ENCODE results near the gene GSN. TPM values are rescaled to one million over a fixed set of nuclear protein-coding genes. Genes with fewer than 3 reads are reported as not detected.

Gene GSN
- total RNA-seq, 1 donor from 2014 or later, result 72.1 TPM

DNA sequence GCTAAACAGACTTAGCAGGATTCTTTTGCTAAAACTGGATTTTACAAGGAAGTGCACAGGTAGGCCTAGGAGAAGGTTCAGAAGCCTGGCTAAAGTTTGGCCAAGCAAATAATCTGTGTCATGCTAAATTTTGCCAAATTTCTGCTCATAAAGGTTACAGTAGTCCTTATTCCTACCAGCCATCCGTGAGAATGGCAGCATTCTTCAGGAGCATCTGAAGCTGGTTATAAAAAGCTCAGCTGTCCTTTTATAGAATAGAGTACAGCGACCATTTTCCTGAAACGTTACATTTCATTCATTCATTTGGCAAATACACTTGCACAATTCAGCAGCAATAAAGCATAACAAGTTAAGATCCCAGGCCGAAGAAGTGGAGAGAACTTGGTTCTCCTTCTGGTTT lies 6.9 kb downstream of the GSN start:
- Mint-ChIP-seq H3K9me3 (no peaks in the 10 kb centered on the region), H3K27me3 (ENCODE audit: insufficient read depth, low read depth) (no peaks in the 10 kb centered on the region), H3K36me3 (peaks cover under 1% of the 10 kb centered on the region), H3K4me1 (peaks cover 36% of the 10 kb centered on the region), H3K4me3 (no peak overlapping the region), H3K27ac (no peak overlapping the region)
- peaks cover 1% of the 10 kb centered on the region for H3F3A ChIP-seq (ENCODE audit: low read depth)
- no peak overlapping the region for H3K4me2 ChIP-seq
- no peaks in the 10 kb centered on the region for H3K79me2 ChIP-seq (ENCODE audit: low read depth)
- H3K4me3 ChIP-seq, result no peak overlapping the region
- no peak overlapping the region for H2AFZ ChIP-seq (replicated peaks)
- H3K9me3 ChIP-seq (ENCODE audit: low read depth), result no peaks in the 10 kb centered on the region
- H3K27ac ChIP-seq, result no peak overlapping the region
- H3K4me1 ChIP-seq, result peaks cover 6% of the 10 kb centered on the region
- H3K27me3 ChIP-seq, result peaks cover 24% of the 10 kb centered on the region
- no peaks in the 10 kb centered on the region for H3K36me3 ChIP-seq
- H3K9ac ChIP-seq, result no peak overlapping the region
- TF ChIP-seq, protein P1, sequence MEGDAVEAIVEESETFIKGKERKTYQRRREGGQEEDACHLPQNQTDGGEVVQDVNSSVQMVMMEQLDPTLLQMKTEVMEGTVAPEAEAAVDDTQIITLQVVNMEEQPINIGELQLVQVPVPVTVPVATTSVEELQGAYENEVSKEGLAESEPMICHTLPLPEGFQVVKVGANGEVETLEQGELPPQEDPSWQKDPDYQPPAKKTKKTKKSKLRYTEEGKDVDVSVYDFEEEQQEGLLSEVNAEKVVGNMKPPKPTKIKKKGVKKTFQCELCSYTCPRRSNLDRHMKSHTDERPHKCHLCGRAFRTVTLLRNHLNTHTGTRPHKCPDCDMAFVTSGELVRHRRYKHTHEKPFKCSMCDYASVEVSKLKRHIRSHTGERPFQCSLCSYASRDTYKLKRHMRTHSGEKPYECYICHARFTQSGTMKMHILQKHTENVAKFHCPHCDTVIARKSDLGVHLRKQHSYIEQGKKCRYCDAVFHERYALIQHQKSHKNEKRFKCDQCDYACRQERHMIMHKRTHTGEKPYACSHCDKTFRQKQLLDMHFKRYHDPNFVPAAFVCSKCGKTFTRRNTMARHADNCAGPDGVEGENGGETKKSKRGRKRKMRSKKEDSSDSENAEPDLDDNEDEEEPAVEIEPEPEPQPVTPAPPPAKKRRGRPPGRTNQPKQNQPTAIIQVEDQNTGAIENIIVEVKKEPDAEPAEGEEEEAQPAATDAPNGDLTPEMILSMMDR (IDR thresholded peaks at IDR 0.05), result no peak
- no peak for TF ChIP-seq EZH2phosphoT487 (IDR thresholded peaks at IDR 0.05)
- TF ChIP-seq EZH2 (IDR thresholded peaks at IDR 0.05), result no peak
- DNase-seq (ENCODE audit: low spot score), result no peak
- H4K20me1 ChIP-seq (ENCODE audit: low read depth), result no peaks in the 10 kb centered on the region

DNA sequence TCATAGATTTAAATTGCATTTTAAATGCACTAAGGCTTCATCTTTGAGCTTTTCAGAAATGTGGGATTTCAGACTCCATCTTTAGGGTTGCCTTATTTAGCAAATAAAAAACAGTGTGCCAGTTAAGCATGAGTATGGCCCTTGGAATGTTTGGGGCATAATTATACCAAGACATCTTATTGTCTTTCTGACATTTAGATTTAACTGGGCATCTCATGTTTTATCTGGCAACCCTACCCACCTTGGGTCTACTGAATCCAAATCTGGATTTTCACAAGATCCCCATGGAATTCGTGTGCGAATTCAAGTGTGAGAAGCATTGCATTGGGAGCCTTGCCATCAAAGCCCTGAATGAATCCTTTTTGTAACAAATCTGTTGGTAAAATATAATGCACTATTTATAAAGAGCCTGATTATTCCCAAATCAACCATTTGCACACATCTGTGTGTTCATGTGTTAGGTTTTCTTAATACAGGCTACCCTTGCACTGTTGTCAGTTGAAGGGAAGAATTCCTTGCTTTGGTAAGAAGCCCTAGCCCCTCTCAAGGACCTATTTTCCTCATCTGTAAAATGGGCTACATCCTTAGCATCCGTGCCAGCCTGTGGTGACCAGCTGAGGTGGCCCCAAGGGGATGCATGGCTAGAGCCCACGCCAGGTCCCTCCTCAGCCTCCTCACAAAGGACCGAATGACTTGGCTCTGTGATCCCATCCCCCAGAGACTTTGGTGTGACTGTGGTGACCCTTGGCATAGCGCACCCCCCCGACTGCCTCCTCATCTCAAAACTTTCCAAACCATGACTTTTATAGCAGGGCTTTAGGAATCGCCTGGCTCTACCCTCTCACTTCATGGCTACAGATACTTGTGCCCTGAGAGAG lies 8.1 kb downstream of the GSN start:
- Mint-ChIP-seq H3K27ac (no peak overlapping the region), H3K9me3 (no peaks in the 10 kb centered on the region), H3K36me3 (no peaks in the 10 kb centered on the region), H3K4me1 (peaks cover 36% of the 10 kb centered on the region), H3K4me3 (no peak overlapping the region), H3K27me3 (ENCODE audit: insufficient read depth, low read depth) (no peaks in the 10 kb centered on the region)
- Histone ChIP-seq H3K79me2 (ENCODE audit: low read depth) (no peaks in the 10 kb centered on the region), H4K20me1 (ENCODE audit: low read depth) (no peaks in the 10 kb centered on the region), H3K9ac (no peak overlapping the region), H3K27me3 (peaks cover 24% of the 10 kb centered on the region), H3K27ac (no peak overlapping the region), H3K4me3 (no peak overlapping the region), H3K4me2 (no peak overlapping the region), H3F3A (ENCODE audit: low read depth) (no peaks in the 10 kb centered on the region), H2AFZ (replicated peaks) (no peak overlapping the region), H3K4me1 (peaks cover 5% of the 10 kb centered on the region), H3K36me3 (no peaks in the 10 kb centered on the region), H3K9me3 (ENCODE audit: low read depth) (no peaks in the 10 kb centered on the region)
- TF ChIP-seq EZH2phosphoT487 (IDR thresholded peaks at IDR 0.05), result no peak
- TF ChIP-seq, protein P1 (IDR thresholded peaks at IDR 0.05), result no peak
- DNase-seq (ENCODE audit: low spot score), result no peak

DNA sequence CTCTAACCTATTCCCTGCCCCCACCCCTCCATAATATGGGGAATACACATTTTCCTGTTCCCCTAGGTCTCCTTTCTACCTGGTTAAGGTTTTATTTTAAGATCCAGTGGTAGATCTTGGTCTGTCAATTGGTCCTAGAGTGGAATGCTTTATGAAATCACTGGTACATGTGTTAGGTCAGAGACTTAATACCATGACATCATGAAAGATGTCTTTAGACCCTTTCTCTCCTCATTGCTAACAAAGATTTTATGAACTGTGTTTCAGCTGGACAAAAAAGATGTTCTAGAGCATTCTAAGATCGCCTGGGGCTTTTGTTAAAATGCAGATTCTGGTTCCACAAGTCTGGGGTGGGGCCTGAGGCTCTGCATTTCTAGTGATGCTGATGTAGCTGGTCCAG lies 9.1 kb downstream of the GSN start:
- H2AFZ ChIP-seq (replicated peaks), result no peak overlapping the region
- Mint-ChIP-seq H3K4me1 (peaks cover 33% of the 10 kb centered on the region), H3K27ac (no peak overlapping the region), H3K27me3 (ENCODE audit: insufficient read depth, low read depth) (no peaks in the 10 kb centered on the region), H3K9me3 (no peaks in the 10 kb centered on the region), H3K4me3 (no peak overlapping the region), H3K36me3 (no peaks in the 10 kb centered on the region)
- peaks cover 5% of the 10 kb centered on the region for H3K4me1 ChIP-seq
- no peaks in the 10 kb centered on the region for H3K9me3 ChIP-seq (ENCODE audit: low read depth)
- H3K4me3 ChIP-seq, result no peak overlapping the region
- H3K4me2 ChIP-seq, result no peak overlapping the region
- no peaks in the 10 kb centered on the region for H4K20me1 ChIP-seq (ENCODE audit: low read depth)
- H3K27ac ChIP-seq, result no peak overlapping the region
- no peak for DNase-seq (ENCODE audit: low spot score)
- no peaks in the 10 kb centered on the region for H3K79me2 ChIP-seq (ENCODE audit: low read depth)
- peaks cover 32% of the 10 kb centered on the region for H3K27me3 ChIP-seq
- H3K36me3 ChIP-seq, result no peaks in the 10 kb centered on the region
- H3F3A ChIP-seq (ENCODE audit: low read depth), result no peaks in the 10 kb centered on the region
- no peak overlapping the region for H3K9ac ChIP-seq
- no peak for TF ChIP-seq EZH2phosphoT487 (IDR thresholded peaks at IDR 0.05)
- TF ChIP-seq, protein P1 (IDR thresholded peaks at IDR 0.05), result no peak
- no peak for TF ChIP-seq EZH2 (IDR thresholded peaks at IDR 0.05)

Data from neural progenitor cell (in vitro differentiated cells).